Right ventricle myocardium inferior (tissue), 1 donor: ENCODE data around the gene HOMER2. TPM values are rescaled to one million over a fixed set of nuclear protein-coding genes. Genes with fewer than 3 reads are reported as not detected.

Experiments used
- ATAC-seq: fragments of 200-7000 bp; cut with Tn5 transposase; one replicate; pipeline ENCODE4 v1.9.1; 2020; ENCODE audit warnings: mild to moderate bottlenecking, moderate library complexity
- DNase-seq: peaks from one replicate; pipeline ENCODE4 v3.0.0; 2021; ENCODE audit errors: missing footprints
- intact Hi-C: fragments of 100-400 bp; cut with DNase I; formaldehyde crosslinking; loops from one replicate; pipeline ENCODE4 v1.11.0; 2022
- total RNA-seq: library from RNA; stranded (reverse); fragmentation: NEBNext Ultra II Directional; extraction: Animal tissue kit (Norgen Biotek cat#: 25700); gene quantifications from one replicate; pipeline ENCODE4 v1.2.1, GENCODE V29; 2021
- donor health status: DM: no; HTN: yes; CAD: no; lungs with severe emphysema.

Gene HOMER2
- total RNA-seq, 1 donor from 2014 or later, result 53.7 TPM

GRCh38 chr15:82851981-82852511 is 100.5 kb downstream of the HOMER2 start:
- no peak for ATAC-seq
- intact Hi-C loops, result loop anchor here (2.0 to 10.0 kb wide), 2 partner anchors 63 to 149 kb away; no protein-coding TSS in a partner anchor
- no peak for DNase-seq

- DNase-seq, result no peak
- ATAC-seq, result no peak
- intact Hi-C loops, result loop anchor here (2.0 to 10.0 kb wide), 2 partner anchors 63 to 149 kb away; no protein-coding TSS in a partner anchor
Observed at GRCh38 chr15:82851306-82851850, 101.1 kb downstream of the HOMER2 start.

GRCh38 chr15:82850731-82851130 is 101.8 kb downstream of the HOMER2 start:
- ATAC-seq, result no peak
- intact Hi-C loops, result loop anchor here (2.0 to 10.0 kb wide), 2 partner anchors 64 to 150 kb away; no protein-coding TSS in a partner anchor
- DNase-seq, result no peak

- intact Hi-C loops, result loop anchor here (2.0 to 10.0 kb wide), 2 partner anchors 65 to 151 kb away; no protein-coding TSS in a partner anchor
- DNase-seq (peak; percentile 88), ATAC-seq (peak; percentile 90)
Observed at GRCh38 chr15:82849556-82850512, 102.7 kb downstream of the HOMER2 start.

- intact Hi-C loops, result no loop called here
- DNase-seq (no peak), ATAC-seq (no peak)
Observed at GRCh38 chr15:82848241-82848993, 104.1 kb downstream of the HOMER2 start.

GRCh38 chr15:82847703-82848102 is 104.8 kb downstream of the HOMER2 start:
- intact Hi-C loops, result no loop called here
- no peak for ATAC-seq
- no peak for DNase-seq

GRCh38 chr15:82846621-82847020 is 105.9 kb downstream of the HOMER2 start:
- intact Hi-C loops, result no loop called here
- ATAC-seq (no peak), DNase-seq (no peak)

- ATAC-seq (no peak), DNase-seq (no peak)
- intact Hi-C loops, result no loop called here
Observed at GRCh38 chr15:82845686-82846085, 106.8 kb downstream of the HOMER2 start.

GRCh38 chr15:82843566-82843965 is 109.0 kb downstream of the HOMER2 start:
- DNase-seq (no peak), ATAC-seq (no peak)
- intact Hi-C loops, result no loop called here

- ATAC-seq, result no peak
- intact Hi-C loops, result no loop called here
- no peak for DNase-seq
Observed at GRCh38 chr15:82840166-82840565, 112.4 kb downstream of the HOMER2 start.

GRCh38 chr15:82839136-82839535 is 113.4 kb downstream of the HOMER2 start:
- no peak for DNase-seq
- intact Hi-C loops, result no loop called here
- ATAC-seq, result no peak

- no peak for ATAC-seq
- DNase-seq, result no peak
- intact Hi-C loops, result no loop called here
Observed at GRCh38 chr15:82838096-82838735, 114.3 kb downstream of the HOMER2 start.

GRCh38 chr15:82835391-82835917 is 117.1 kb downstream of the HOMER2 start:
- ATAC-seq, result no peak
- DNase-seq, result no peak
- intact Hi-C loops, result no loop called here

- DNase-seq (no peak), ATAC-seq (no peak)
- intact Hi-C loops, result no loop called here
Observed at GRCh38 chr15:82833362-82833682, 119.2 kb downstream of the HOMER2 start.

GRCh38 chr15:82832601-82833361 is 119.7 kb downstream of the HOMER2 start:
- ATAC-seq, result no peak
- no peak for DNase-seq
- intact Hi-C loops, result no loop called here

- ATAC-seq (no peak), DNase-seq (no peak)
- intact Hi-C loops, result no loop called here
Observed at GRCh38 chr15:82831894-82832600, 120.5 kb downstream of the HOMER2 start.
